Hindlimb muscle (tissue), 1 donor: ENCODE data around the gene ELAVL2. TPM values are rescaled to one million over a fixed set of nuclear protein-coding genes. Genes with fewer than 3 reads are reported as not detected.
A peak's percentile ranks its signal among the peaks of the same experiment; 100 is the strongest.

Experiments
- DNase-seq: peaks from one replicate; pipeline ENCODE4 v3.0.0-alpha.2; 2013
- polyA plus RNA-seq: library from polyadenylated mRNA; unstranded; fragments of 120-200 nt; gene quantifications from one replicate; pipeline ENCODE4 v1.2.1, GENCODE V29; 2013; ENCODE audit not compliant: insufficient read length

Gene ELAVL2
- polyA plus RNA-seq, 1 donor, result 2.7 TPM

GRCh38 chr9:23821375-23822181, 4.5 kb downstream of the ELAVL2 start:
- peak; percentile 49 for DNase-seq

- peak; percentile 40 for DNase-seq
Measured at GRCh38 chr9:23820451-23821374, 5.3 kb downstream of the ELAVL2 start.

- no peak for DNase-seq
Measured at GRCh38 chr9:23819403-23819802, 6.6 kb downstream of the ELAVL2 start.

GRCh38 chr9:23814243-23814642, 11.8 kb downstream of the ELAVL2 start:
- DNase-seq, result no peak

GRCh38 chr9:23812673-23813072, 13.4 kb downstream of the ELAVL2 start:
- no peak for DNase-seq

- no peak for DNase-seq
Measured at GRCh38 chr9:23811633-23812032, 14.4 kb downstream of the ELAVL2 start.

GRCh38 chr9:23803216-23803615, 22.8 kb downstream of the ELAVL2 start:
- no peak for DNase-seq

- no peak for DNase-seq
Measured at GRCh38 chr9:23801523-23801922, 24.5 kb downstream of the ELAVL2 start.

- no peak for DNase-seq
Measured at GRCh38 chr9:23799521-23799920, 26.5 kb downstream of the ELAVL2 start.

GRCh38 chr9:23798325-23798724, 27.7 kb downstream of the ELAVL2 start:
- no peak for DNase-seq

- DNase-seq, result no peak
Measured at GRCh38 chr9:23796209-23796608, 29.8 kb downstream of the ELAVL2 start.

GRCh38 chr9:23790351-23791260, 35.4 kb downstream of the ELAVL2 start:
- no peak for DNase-seq

GRCh38 chr9:23789529-23790254, 36.3 kb downstream of the ELAVL2 start:
- DNase-seq, result no peak

- no peak for DNase-seq
Measured at GRCh38 chr9:23784962-23785361, 41.1 kb downstream of the ELAVL2 start.

- DNase-seq, result no peak
Measured at GRCh38 chr9:23783509-23783908, 42.5 kb downstream of the ELAVL2 start.

- DNase-seq, result peak; percentile 21
Measured at GRCh38 chr9:23779220-23779619, 46.8 kb downstream of the ELAVL2 start.

- no peak for DNase-seq
Measured at GRCh38 chr9:23777328-23777727, 48.7 kb downstream of the ELAVL2 start.

GRCh38 chr9:23775549-23775948, 50.5 kb downstream of the ELAVL2 start:
- DNase-seq, result no peak

GRCh38 chr9:23774266-23774665, 51.8 kb downstream of the ELAVL2 start:
- no peak for DNase-seq

GRCh38 chr9:23772385-23772783, 53.7 kb downstream of the ELAVL2 start:
- no peak for DNase-seq

GRCh38 chr9:23771746-23772384, 54.2 kb downstream of the ELAVL2 start:
- DNase-seq, result no peak
